Stimulated activated CD8-positive, alpha-beta memory T cell treated with anti-CD3 and anti-CD28 coated beads, Interleukin-4, amount 100 ng/mL, for 1 hour (primary cell): Measurements from ENCODE around the gene NDFIP1.
"Not testable (repeated sequence)": the region's sequence is repeated elsewhere in the genome, so short reads cannot be mapped to it uniquely, and the experiment has no call there.

Source experiments
- DNase-seq, 2 donors: peaks; one replicate each; pipeline ENCODE4 v3.0.0-alpha.2; 2020; ENCODE audit warnings: low read depth in 2 of 2, low spot score in 1 of 2

Gene NDFIP1

GRCh38 chr5:142183561-142183960, 75.0 kb downstream of the NDFIP1 start:
- DNase-seq: no peak

GRCh38 chr5:142184988-142185387, 76.4 kb downstream of the NDFIP1 start:
- no peak for DNase-seq

GRCh38 chr5:142186514-142186856, 77.9 kb downstream of the NDFIP1 start:
- no peak for DNase-seq

- DNase-seq: no peak
Observed at GRCh38 chr5:142186857-142187594, 78.4 kb downstream of the NDFIP1 start.

GRCh38 chr5:142188691-142189090, 80.1 kb downstream of the NDFIP1 start:
- not testable (repeated sequence) for DNase-seq

- DNase-seq: no peak
Observed at GRCh38 chr5:142189813-142190212, 81.2 kb downstream of the NDFIP1 start.

- DNase-seq: no peak
Observed at GRCh38 chr5:142191776-142192175, 83.2 kb downstream of the NDFIP1 start.

- no peak for DNase-seq
Observed at GRCh38 chr5:142192286-142193113, 83.9 kb downstream of the NDFIP1 start.

- no peak for DNase-seq
Observed at GRCh38 chr5:142193114-142193428, 84.5 kb downstream of the NDFIP1 start.

- DNase-seq: no peak
Observed at GRCh38 chr5:142197098-142197497, 88.5 kb downstream of the NDFIP1 start.

GRCh38 chr5:142197781-142198180, 89.2 kb downstream of the NDFIP1 start:
- DNase-seq: no peak

- no peak for DNase-seq
Observed at GRCh38 chr5:142199388-142199787, 90.8 kb downstream of the NDFIP1 start.

- no peak for DNase-seq
Observed at GRCh38 chr5:142200387-142200786, 91.8 kb downstream of the NDFIP1 start.

- DNase-seq: no peak
Observed at GRCh38 chr5:142201471-142201887, 92.9 kb downstream of the NDFIP1 start.

GRCh38 chr5:142202282-142202681, 93.7 kb downstream of the NDFIP1 start:
- no peak for DNase-seq
